K562 (cell line): ENCODE results near the gene SDR9C7. TPM values are rescaled to one million over a fixed set of nuclear protein-coding genes. Genes with fewer than 3 reads are reported as not detected.
"Not testable (repeated sequence)": the region's sequence is repeated elsewhere in the genome, so short reads cannot be mapped to it uniquely, and the experiment has no call there.

ENCODE experiments used
- ATAC-seq: fragments of 200-7000 bp; cut with Tn5 transposase; 3 replicates; pipeline ENCODE4 v1.9.1; 2020; ENCODE audit warnings: moderate library complexity
- BruUV-seq: library from RNA; stranded (reverse); fragments of 400-500 nt; replicated peaks from 2 replicates; lab custom pipeline; 2021; lab: Mats Ljungman, UMichigan
- CTCF ChIA-PET: fragments of 300-600 bp; formaldehyde crosslinking; extraction: SDS; loops from one replicate; lab custom pipeline; 2021; ENCODE audit warnings: low intra/inter-chr PET ratio; lab: Yijun Ruan, JAX
- POLR2A ChIA-PET: fragments of 300-600, 350-650 bp; sonication (Branson Sonifier 250); formaldehyde crosslinking; extraction: SDS; loops from one replicate; lab custom pipeline; 2021; ENCODE audit warnings: antibody characterized with exemption, inconsistent platforms; lab: Yijun Ruan, JAX
- DNase-seq, 4 experiments: peaks; one replicate each; pipeline versions ENCODE4 v3.0.0 to v3.0.0-alpha.2; 2011 to 2018; ENCODE audit warnings: low spot score in 3 of 4, mixed read lengths in 3 of 4; ENCODE audit errors: extremely low read depth in 1 of 4
- FAIRE-seq: peaks from 2 replicates; lab custom pipeline; 2011; peaks lifted over from hg19 to GRCh38; lab: Jason Lieb, UNC
- H2AFZ ChIP-seq: 2 replicates; pipeline ENCODE4 v1.6.0; 2011; ENCODE audit warnings: low read depth, low read length, control low read depth, inconsistent platforms
- H3K27ac ChIP-seq: fragments of 200-600 bp; 3 replicates; pipeline ENCODE4 v1.8.0; 2011; ENCODE audit warnings: low read depth, mild to moderate bottlenecking, control low read depth, inconsistent platforms, low read length, moderate library complexity, mixed read lengths; ENCODE audit errors: extremely low read depth
- H3K27me3 ChIP-seq, 2 experiments: fragments of 300-600 bp in 1 of 2; 2 replicates in 1 of 2; 3 replicates in 1 of 2; pipeline versions ENCODE4 v1.6.0 to v1.8.0; 2011; ENCODE audit warnings: inconsistent platforms in 2 of 2, low read length in 2 of 2, mild to moderate bottlenecking in 1 of 2, mixed read lengths in 1 of 2, moderate library complexity in 1 of 2; ENCODE audit not compliant: control insufficient read depth in 2 of 2, insufficient read depth in 2 of 2
- H3K36me3 ChIP-seq: fragments of 300-600 bp; 3 replicates; pipeline ENCODE4 v1.8.0; 2011; ENCODE audit warnings: mild to moderate bottlenecking, low read length, inconsistent platforms; ENCODE audit not compliant: control insufficient read depth, insufficient read depth
- H3K4me1 ChIP-seq, 2 experiments: fragments of 200-600 bp in 1 of 2; replicated peaks in 1 of 2; 2 replicates in 1 of 2; 3 replicates in 1 of 2; pipeline versions ENCODE4 v1.5.1 to v1.8.0; 2011; ENCODE audit warnings: inconsistent platforms in 2 of 2, low read length in 2 of 2, mild to moderate bottlenecking in 1 of 2, mixed read lengths in 1 of 2, moderate library complexity in 1 of 2; ENCODE audit not compliant: control insufficient read depth in 2 of 2, insufficient read depth in 2 of 2
- H3K4me2 ChIP-seq: 2 replicates; pipeline ENCODE4 v1.6.1; 2011; ENCODE audit warnings: low read length, control low read depth, inconsistent platforms, mixed read lengths; ENCODE audit not compliant: insufficient read depth
- H3K4me3 ChIP-seq: fragments of 200-600 bp; sonication (generic), shearing (Covaris generic); 2 replicates; pipeline ENCODE4 v1.5.1; 2016; ENCODE audit warnings: control low read depth, inconsistent platforms
- H3K79me2 ChIP-seq: fragments of 200-600 bp; 3 replicates; pipeline ENCODE4 v1.8.0; 2011; ENCODE audit warnings: low read length, inconsistent platforms; ENCODE audit not compliant: control insufficient read depth, insufficient read depth
- H3K9ac ChIP-seq, 2 experiments: 2 replicates each; pipeline versions ENCODE4 v1.6.0 to v1.6.1; 2011; ENCODE audit warnings: low read depth in 2 of 2, low read length in 2 of 2, control low read depth in 1 of 2, inconsistent platforms in 1 of 2, mild to moderate bottlenecking in 1 of 2, mixed read lengths in 1 of 2; ENCODE audit not compliant: insufficient read depth in 1 of 2
- H3K9me1 ChIP-seq: one replicate; pipeline ENCODE4 v1.6.0; 2011; ENCODE audit warnings: inconsistent platforms, mild to moderate bottlenecking, low read length, moderate library complexity; ENCODE audit not compliant: control insufficient read depth, insufficient read depth
- H3K9me3 ChIP-seq: replicated peaks from 2 replicates; pipeline ENCODE4 v1.5.1; 2011; ENCODE audit warnings: low read depth, low read length, inconsistent platforms; ENCODE audit not compliant: control insufficient read depth, insufficient read depth
- H4K20me1 ChIP-seq: replicated peaks from 2 replicates; pipeline ENCODE4 v1.6.1; 2011; ENCODE audit warnings: low read length, inconsistent platforms, mixed read lengths; ENCODE audit not compliant: control insufficient read depth, insufficient read depth
- ARID1B ChIP-seq: fragments of 450-650 bp; IDR thresholded peaks from 2 replicates; pipeline ENCODE4 v1.6.1; 2016; ENCODE audit warnings: antibody characterized with exemption, mild to moderate bottlenecking, inconsistent platforms
- CBX3 ChIP-seq, 2 experiments: IDR thresholded peaks; 1 replicate in 1 of 2; 2 replicates in 1 of 2; pipeline ENCODE4 v1.6.1; 2012; ENCODE audit warnings: inconsistent platforms in 2 of 2, low read length in 2 of 2, borderline replicate concordance in 1 of 2, control low read depth in 1 of 2
- CBX5 ChIP-seq: IDR thresholded peaks from 2 replicates; pipeline ENCODE4 v1.6.1; 2014; ENCODE audit warnings: low read depth, borderline replicate concordance
- JUND ChIP-seq, 2 experiments: IDR thresholded peaks; 2 replicates in 1 of 2; 3 replicates in 1 of 2; pipeline ENCODE4 v1.6.1; 2011; ENCODE audit warnings: borderline replicate concordance in 2 of 2, low read depth in 2 of 2, low read length in 2 of 2, improper control_type of control experiment in 1 of 2, missing biosample characterization in 1 of 2, missing genetic modification characterization in 1 of 2, missing genetic modification reagents in 1 of 2
- MAFF ChIP-seq: IDR thresholded peaks from 2 replicates; pipeline ENCODE4 v1.6.1; 2012; ENCODE audit warnings: low read length, improper control_type of control experiment
- MAFG ChIP-seq: fragments of 450-650 bp; conservative IDR thresholded peaks from 2 replicates; pipeline ENCODE4 v1.6.1; 2016; ENCODE audit warnings: missing genetic modification characterization, missing compliant biosample characterization
- NFE2 ChIP-seq: IDR thresholded peaks from 2 replicates; pipeline ENCODE4 v1.6.1; 2014; ENCODE audit warnings: antibody characterized with exemption, low read depth
- POLR3G ChIP-seq: IDR thresholded peaks from 2 replicates; pipeline ENCODE4 v1.6.1; 2011; ENCODE audit not compliant: insufficient read length, insufficient replicate concordance; ENCODE audit errors: extremely low read depth
- PRMT5 ChIP-seq: sonication (generic); formaldehyde crosslinking; IDR thresholded peaks from 2 replicates; pipeline ENCODE4 v1.5.0; 2020; ENCODE audit warnings: missing genetic modification reagents
- SIN3B ChIP-seq: fragments of 450-650 bp; IDR thresholded peaks from 2 replicates; pipeline ENCODE4 v1.6.1; 2017; ENCODE audit warnings: low read depth, mild to moderate bottlenecking, moderate library complexity
- TRIM28 ChIP-seq: fragments of 450-650 bp; IDR thresholded peaks from 2 replicates; pipeline ENCODE4 v1.6.1; 2017
- ZNF316 ChIP-seq: fragments of 450-650 bp; IDR thresholded peaks from 2 replicates; pipeline ENCODE4 v1.6.1; 2016
- WGBS: fragments of 100-300 bp; shearing (Covaris generic); methylation state at CpG from one replicate; pipeline ENCODE4 v1.1.6; 2016; ENCODE audit warnings: low coverage, mixed read lengths; ENCODE audit not compliant: insufficient coverage; ENCODE audit errors: missing lambda C conversion rate; 5-methylcytosine and 5-hydroxymethylcytosine counted together
- in situ Hi-C: fragments of 300-500 bp; cut with MboI; formaldehyde crosslinking; loops from 4 replicates; pipeline ENCODE4 v1.15.0; 2018; ENCODE audit warnings: inconsistent platforms, mixed read lengths
- intact Hi-C: fragments of 100-400 bp; cut with micrococcal nuclease; formaldehyde crosslinking; loops from 2 replicates; pipeline ENCODE4 v1.14.2; 2022
- polyA plus RNA-seq, 8 experiments: library from polyadenylated mRNA; depleted of rRNA in 4 of 8; stranded (reverse) in 5 of 8; unstranded in 3 of 8; fragments of >200 nt; fragmentation: Nextera tagmentation in 2 of 8; fragmentation: Illumina TruSeq in 1 of 8; extraction: Ambion mirVana in 2 of 8; extraction: Trizol in 1 of 8; gene quantifications; 2 replicates each; pipeline versions ENCODE4 v1.2.1 to v1.2.3, GENCODE V29; 2011 to 2014; ENCODE audit warnings: inconsistent platforms in 1 of 8, missing spikeins in 1 of 8
- total RNA-seq, 7 experiments: library from RNA; depleted of rRNA in 6 of 7; stranded (reverse); fragments of >200 nt in 6 of 7; fragmentation: Illumina TruSeq in 2 of 7; extraction: Trizol in 2 of 7; gene quantifications; 2 replicates each; pipeline versions ENCODE4 v1.2.1 to v1.2.3, GENCODE V29; 2011 to 2021; ENCODE audit warnings: low replicate concordance in 1 of 7
- TF ChIP-seq, protein P1 (sequence below): fragments of 450-650 bp; IDR thresholded peaks from one replicate; pipeline ENCODE4 v1.6.1; 2018; ENCODE audit warnings: mild to moderate bottlenecking, moderate library complexity; ENCODE audit not compliant: partially characterized antibody

Gene SDR9C7
- total and polyA plus RNA-seq, 9 of the 15 experiments (the other 6 are each of a cell fraction or from before 2014, with no cell fraction given): 0.04 to 0.59 (median 0.06) TPM; not detected in 6

GRCh38 chr12:56943374-56943773 is 9.2 kb upstream of the SDR9C7 start:
- not testable (repeated sequence) for H3K9me3 ChIP-seq, H3K27me3 ChIP-seq, H3K9ac ChIP-seq, H3K36me3 ChIP-seq
- H3K4me1 ChIP-seq: peaks cover 9 to 11% of the 10 kb centered on the region in 2 experiments
- 0 out of 2 replicates have a peak, but pooled peaks have one; percentile 40 for TF ChIP-seq CBX5
- TF ChIP-seq TRIM28: peak; percentile 62; the same call in 1 of the 2 replicates
- TF ChIP-seq CBX3 (IDR thresholded peaks at IDR 0.05; ENCODE audit: borderline replicate concordance in 1 of 2, low read length in 2 of 2): peak in 1 of 2 experiments; percentile 68; a peak in 1 of 3 replicates
- TF ChIP-seq, all 486 proteins: peak for 3; not testable (repeated sequence) for 483
- CTCF ChIA-PET, H3K9me1 ChIP-seq, ATAC-seq, in situ Hi-C loops, intact Hi-C loops, BruUV-seq, FAIRE-seq, POLR2A ChIA-PET, H2AFZ ChIP-seq, H3K4me2 ChIP-seq, H3K4me3 ChIP-seq, H3K79me2 ChIP-seq, H3K27ac ChIP-seq, H4K20me1 ChIP-seq, DNase-seq: not testable (repeated sequence)
- 13% methylated on average over 1 of the region's 1 CpG for WGBS

- BruUV-seq: no TSS peak
- TF ChIP-seq MAFF (peak; percentile 83), POLR3G (no peak), MAFG (tag) (peak; percentile 95), NFE2 (peak; percentile 92), PRMT5 (CRISPR knock-in tag) (no peak), SIN3B (no peak), ARID1B (0 out of 2 replicates have a peak, but pooled peaks have one; percentile 29), JUND (IDR thresholded peaks at IDR 0.05; ENCODE audit: borderline replicate concordance, low read depth, low read length) (no peak), JUND (tag; IDR thresholded peaks at IDR 0.05; ENCODE audit: borderline replicate concordance, low read depth, low read length) (no peak; the same call in 2 of the 3 replicates), ZNF316 (peak; percentile 90)
- TF ChIP-seq, protein P1, sequence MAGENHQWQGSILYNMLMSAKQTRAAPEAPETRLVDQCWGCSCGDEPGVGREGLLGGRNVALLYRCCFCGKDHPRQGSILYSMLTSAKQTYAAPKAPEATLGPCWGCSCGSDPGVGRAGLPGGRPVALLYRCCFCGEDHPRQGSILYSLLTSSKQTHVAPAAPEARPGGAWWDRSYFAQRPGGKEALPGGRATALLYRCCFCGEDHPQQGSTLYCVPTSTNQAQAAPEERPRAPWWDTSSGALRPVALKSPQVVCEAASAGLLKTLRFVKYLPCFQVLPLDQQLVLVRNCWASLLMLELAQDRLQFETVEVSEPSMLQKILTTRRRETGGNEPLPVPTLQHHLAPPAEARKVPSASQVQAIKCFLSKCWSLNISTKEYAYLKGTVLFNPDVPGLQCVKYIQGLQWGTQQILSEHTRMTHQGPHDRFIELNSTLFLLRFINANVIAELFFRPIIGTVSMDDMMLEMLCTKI: no peak
Measured at GRCh38 chr12:56941299-56942017, 7.2 kb upstream of the SDR9C7 start.

More at GRCh38 chr12:56941299-56942017, 7.2 kb upstream of the SDR9C7 start:
- Histone ChIP-seq H3K9me1 (no peaks in the 10 kb centered on the region), H3K36me3 (no peaks in the 10 kb centered on the region), H3K4me2 (peak overlapping the region; percentile 39), H3K9ac (no peak overlapping the region; a peak in 1 of 4 replicates), H3K27me3 (no peaks in the 10 kb centered on the region), H3K27ac (peak overlapping the region; percentile 44; the same call in 1 of the 3 replicates), H2AFZ (peak overlapping the region; percentile 89), H3K4me1 (peaks cover 9 to 11% of the 10 kb centered on the region in 2 experiments), H3K9me3 (no peaks in the 10 kb centered on the region; the same call in 1 of the 2 replicates), H3K79me2 (no peaks in the 10 kb centered on the region), H3K4me3 (no peak overlapping the region), H4K20me1 (no peaks in the 10 kb centered on the region)
- ATAC-seq: peak; percentile 86
- POLR2A ChIA-PET: no interaction called here
- intact Hi-C loops (no loop called here), in situ Hi-C loops (no loop called here)
- CTCF ChIA-PET: interaction anchor here (0.6 kb wide), 1 partner anchor 184 kb away, joined by 3 read pairs; no protein-coding TSS in a partner anchor
- DNase-seq: peak; percentile 28 to 63 (median 52)
- WGBS: 4% methylated on average over 2 of the region's 3 CpGs
- FAIRE-seq: peak; percentile 89
